ENCODE measurements around the gene SOX13.

- TF ChIP-seq POLR2AphosphoS5 (IDR thresholded peaks at IDR 0.05; ENCODE audit: borderline replicate concordance, low read depth, low read length) (no peak), EZH2 (IDR thresholded peaks at IDR 0.05) (no peak), FOXP2 (optimal IDR thresholded peaks at IDR 0.05; ENCODE audit: control extremely low read depth, extremely low read length, insufficient read depth) (no peak)
These were observed 18.2 kb downstream of the SOX13 start for GRCh38 chr1:204091066-204091465.
